GM12878 (cell line): ENCODE measurements around the gene ADRB1. TPM values are rescaled to one million over a fixed set of nuclear protein-coding genes. Genes with fewer than 3 reads are reported as not detected.

Experiments used
- ATAC-seq: fragments of 200-7000 bp; cut with Tn5 transposase; 3 replicates; pipeline ENCODE4 v1.9.1; 2020; ENCODE audit warnings: mild to moderate bottlenecking, moderate library complexity
- BruUV-seq: library from RNA; stranded (reverse); fragments of 400-500 nt; replicated peaks from 2 replicates; lab custom pipeline; 2021; lab: Mats Ljungman, UMichigan
- CTCF ChIA-PET: fragments of 300-600 bp; sonication (Branson Sonifier 250); formaldehyde crosslinking; extraction: SDS; loops from one replicate; lab custom pipeline; 2021; ENCODE audit warnings: inconsistent platforms; lab: Yijun Ruan, JAX
- POLR2A ChIA-PET: fragments of 350-600 bp; formaldehyde crosslinking; extraction: SDS; loops from one replicate; lab custom pipeline; 2021; ENCODE audit warnings: inconsistent platforms; lab: Charles Lee
- RAD21 ChIA-PET: fragments of 300-600 bp; sonication (Branson Sonifier 250); formaldehyde crosslinking; loops from one replicate; lab custom pipeline; 2023; ENCODE audit warnings: antibody characterized with exemption; ENCODE audit not compliant: unreplicated experiment; lab: Charles Lee
- SMC1A ChIA-PET: fragments of 300-600 bp; sonication (Branson Sonifier 250); formaldehyde crosslinking; loops from one replicate; lab custom pipeline; 2023; ENCODE audit not compliant: unreplicated experiment, uncharacterized antibody; lab: Charles Lee
- DNase-seq: peaks from one replicate; pipeline ENCODE4 v3.0.0-alpha.2; 2011; ENCODE audit warnings: low read depth, low spot score
- FAIRE-seq: peaks from 3 replicates; lab custom pipeline; 2011; peaks lifted over from hg19 to GRCh38; lab: Jason Lieb, UNC
- H2AFZ ChIP-seq: 2 replicates; pipeline ENCODE4 v1.6.0; 2011; ENCODE audit warnings: low read depth, low read length, control low read depth; ENCODE audit not compliant: control insufficient read depth
- H3K27ac ChIP-seq: 2 replicates; pipeline ENCODE4 v1.5.1; 2011; ENCODE audit warnings: control low read depth; ENCODE audit not compliant: control insufficient read depth, insufficient read depth
- H3K27me3 ChIP-seq, 2 experiments: replicated peaks in 1 of 2; 2 replicates each; pipeline versions ENCODE4 v1.6.0 to v1.6.1; 2011; ENCODE audit warnings: low read length in 1 of 2; ENCODE audit not compliant: control insufficient read depth in 2 of 2, insufficient read depth in 2 of 2
- H3K36me3 ChIP-seq, 2 experiments: 2 replicates each; pipeline ENCODE4 v1.5.1; 2011; ENCODE audit warnings: low read length in 1 of 2; ENCODE audit not compliant: control insufficient read depth in 2 of 2, insufficient read depth in 2 of 2
- H3K4me1 ChIP-seq: 2 replicates; pipeline ENCODE4 v1.6.1; 2011; ENCODE audit warnings: mild to moderate bottlenecking, low read length, moderate library complexity, mixed read lengths; ENCODE audit not compliant: control insufficient read depth, insufficient read depth
- H3K4me2 ChIP-seq: 2 replicates; pipeline ENCODE4 v1.6.0; 2011; ENCODE audit warnings: control low read depth; ENCODE audit not compliant: control insufficient read depth, insufficient read depth
- H3K4me3 ChIP-seq: fragments of 200-600 bp; sonication (generic); 2 replicates; pipeline ENCODE4 v1.5.1; 2016
- H3K79me2 ChIP-seq: 2 replicates; pipeline ENCODE4 v1.6.0; 2011; ENCODE audit warnings: low read length; ENCODE audit not compliant: control insufficient read depth, insufficient read depth
- H3K9ac ChIP-seq: 2 replicates; pipeline ENCODE4 v1.8.0; 2011; ENCODE audit warnings: low read length, control low read depth, mixed read lengths; ENCODE audit not compliant: control insufficient read depth, insufficient read depth
- H3K9me3 ChIP-seq: replicated peaks from 3 replicates; pipeline ENCODE4 v1.5.1; 2011; ENCODE audit warnings: mild to moderate bottlenecking, low read length; ENCODE audit not compliant: control insufficient read depth, insufficient read depth
- H4K20me1 ChIP-seq: 2 replicates; pipeline ENCODE4 v1.6.0; 2011; ENCODE audit not compliant: control insufficient read depth, insufficient read depth
- CEBPB ChIP-seq, 2 experiments: fragments of 150-350 bp in 1 of 2; IDR thresholded peaks; 2 replicates each; pipeline ENCODE4 v1.6.1; 2012 to 2014; ENCODE audit warnings: low read depth in 2 of 2, low read length in 2 of 2, borderline replicate concordance in 1 of 2, inconsistent platforms in 1 of 2
- CHD4 ChIP-seq: fragments of 200-600 bp; sonication (generic); IDR thresholded peaks from 2 replicates; pipeline ENCODE4 v1.6.1; 2016; ENCODE audit warnings: mild to moderate bottlenecking
- HSF1 ChIP-seq: fragments of 150-350 bp; IDR thresholded peaks from 2 replicates; pipeline ENCODE4 v1.6.1; 2014; ENCODE audit warnings: mild to moderate bottlenecking, low read depth, low read length
- KDM1A ChIP-seq: fragments of 200-600 bp; sonication (generic); IDR thresholded peaks from 2 replicates; pipeline ENCODE4 v1.6.1; 2016; ENCODE audit warnings: borderline replicate concordance
- MYC ChIP-seq: IDR thresholded peaks from 2 replicates; pipeline ENCODE4 v1.6.1; 2011; ENCODE audit warnings: mild to moderate bottlenecking, low read length, moderate library complexity, inconsistent platforms; ENCODE audit not compliant: insufficient read depth, insufficient replicate concordance, insufficient read length, severe bottlenecking
- NR2C2 ChIP-seq: IDR thresholded peaks from 2 replicates; pipeline ENCODE4 v1.6.1; 2011; ENCODE audit warnings: borderline replicate concordance, low read depth; ENCODE audit not compliant: control insufficient read depth, insufficient read length
- RAD51 ChIP-seq: fragments of 450-650 bp; IDR thresholded peaks from 2 replicates; pipeline ENCODE4 v1.6.1; 2016; ENCODE audit warnings: moderate library complexity, mild to moderate bottlenecking, inconsistent platforms
- SUZ12 ChIP-seq: fragments of 200-600 bp; sonication (generic); IDR thresholded peaks from one replicate; pipeline ENCODE4 v1.6.1; 2018; ENCODE audit warnings: antibody characterized with exemption, mild to moderate bottlenecking; ENCODE audit not compliant: unreplicated experiment
- WGBS: methylation state at CpG from one replicate; pipeline ENCODE4 v1.1.6; 2016; ENCODE audit warnings: low lambda C conversion rate; ENCODE audit not compliant: insufficient replicate concordance, insufficient coverage; ENCODE audit errors: missing lambda C conversion rate; 5-methylcytosine and 5-hydroxymethylcytosine counted together
- in situ Hi-C: fragments of 300-500 bp; cut with MboI; formaldehyde crosslinking; loops from 9 replicates; pipeline ENCODE4 v1.14.3; 2018; ENCODE audit warnings: mixed read lengths
- intact Hi-C: fragments of 100-400 bp; cut with micrococcal nuclease; formaldehyde crosslinking; loops from one replicate; pipeline ENCODE4 v1.14.2; 2022; ENCODE audit not compliant: unreplicated experiment
- polyA plus RNA-seq, 11 experiments: library from polyadenylated mRNA; depleted of rRNA in 4 of 11; unstranded in 6 of 11; stranded (reverse) in 5 of 11; fragments of >200 nt; fragmentation: Nextera tagmentation in 4 of 11; fragmentation: Illumina TruSeq in 1 of 11; extraction: Ambion mirVana in 4 of 11; extraction: Trizol in 1 of 11; gene quantifications; 1 replicate in 1 of 11; 2 replicates in 10 of 11; pipeline versions ENCODE4 v1.2.1 to v1.2.3, GENCODE V29; 2011 to 2016; ENCODE audit warnings: inconsistent platforms in 2 of 11, missing spikeins in 2 of 11, low read depth in 1 of 11
- total RNA-seq, 4 experiments: library from RNA; depleted of rRNA in 3 of 4; stranded (reverse); fragments of >200 nt in 3 of 4; fragmentation: Illumina TruSeq in 1 of 4; extraction: Trizol in 1 of 4; gene quantifications; 2 replicates each; pipeline versions ENCODE4 v1.2.1 to v1.2.3, GENCODE V29; 2013 to 2021

Gene ADRB1
- total and polyA plus RNA-seq, 10 of the 15 experiments (the other 5 are each of a cell fraction or from before 2014, with no cell fraction given), result 0.26 to 4.5 (median 1.1) TPM

DNA sequence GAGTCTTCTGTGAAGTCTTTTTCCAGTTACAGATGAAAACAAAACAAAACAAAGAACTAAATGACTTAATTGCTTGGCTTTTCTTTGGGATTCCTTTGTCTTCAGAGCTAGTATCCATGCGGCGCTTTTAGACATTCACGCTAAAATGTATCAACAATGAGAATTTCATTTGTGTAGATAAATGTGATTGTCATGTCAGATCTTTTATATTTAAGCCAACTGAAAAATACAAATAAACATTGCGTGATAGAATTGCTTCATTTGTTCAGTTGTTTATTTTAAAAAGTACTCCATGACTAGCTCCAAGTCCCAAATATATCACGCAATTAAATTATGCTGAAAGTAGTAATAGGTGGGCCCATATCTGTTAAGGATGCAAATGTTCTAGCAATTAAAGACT, 7.9 kb upstream of the ADRB1 start:
- Histone ChIP-seq H3K4me3 (no peak overlapping the region), H3K4me1 (no peaks in the 10 kb centered on the region), H3K4me2 (no peak overlapping the region), H3K9me3 (no peaks in the 10 kb centered on the region), H3K79me2 (no peaks in the 10 kb centered on the region), H4K20me1 (no peaks in the 10 kb centered on the region), H3K27me3 (no peaks in the 10 kb centered on the region; a peak in 1 of 4 replicates), H3K36me3 (no peaks in the 10 kb centered on the region), H3K27ac (no peak overlapping the region), H2AFZ (no peak overlapping the region), H3K9ac (no peak overlapping the region)
- ChIA-PET CTCF (interaction anchor here (1.1 to 1.8 kb wide), 3 partner anchors 13 to 27 kb away, joined by 3 to 6 read pairs (median 4); no protein-coding TSS in a partner anchor), SMC1A (interaction anchor here (1.2 to 1.6 kb wide), 4 partner anchors 11 to 232 kb away, joined by 3 to 4 read pairs (median 4); no protein-coding TSS in a partner anchor), RAD21 (interaction anchor here (0.8 to 1.0 kb wide), 2 partner anchors 10 to 36 kb away, joined by 3 read pairs; no protein-coding TSS in a partner anchor), POLR2A (no interaction called here)
- intact Hi-C loops, result no loop called here
- in situ Hi-C loops, result no loop called here
- 97% methylated on average over 5 of the region's 5 CpGs for WGBS
- BruUV-seq, result no TSS peak
- no peak for ATAC-seq
- TF ChIP-seq NR2C2, result no peak
- TF ChIP-seq RAD51, result no peak
- TF ChIP-seq KDM1A, result no peak
- TF ChIP-seq CEBPB (IDR thresholded peaks at IDR 0.05; ENCODE audit: borderline replicate concordance in 1 of 2, low read depth in 2 of 2, low read length in 2 of 2), result no peak
- no peak for TF ChIP-seq CHD4
- TF ChIP-seq SUZ12, result no peak
- TF ChIP-seq MYC, result no peak
- no peak for TF ChIP-seq HSF1
- FAIRE-seq, result no peak
- DNase-seq, result no peak
